Astrocyte (in vitro differentiated cells and primary cell): ENCODE results near the gene LEFTY2. TPM values are rescaled to one million over a fixed set of nuclear protein-coding genes. Genes with fewer than 3 reads are reported as not detected.

Experiments
- DNase-seq: peaks from one replicate; pipeline ENCODE4 v3.0.0-alpha.2; 2010; ENCODE audit warnings: low read depth
- FAIRE-seq: peaks from 2 replicates; lab custom pipeline; 2011; peaks lifted over from hg19 to GRCh38; lab: Jason Lieb, UNC
- H2AFZ ChIP-seq: 2 replicates; pipeline ENCODE4 v1.6.0; 2012; ENCODE audit warnings: low read depth, low read length, inconsistent platforms
- H3K27ac ChIP-seq: 2 replicates; pipeline ENCODE4 v1.5.1; 2011; ENCODE audit warnings: low read depth, low read length, inconsistent platforms
- H3K27me3 ChIP-seq: 2 replicates; pipeline ENCODE4 v1.6.0; 2011; ENCODE audit warnings: low read length, inconsistent platforms; ENCODE audit not compliant: insufficient read depth
- H3K36me3 ChIP-seq: 2 replicates; pipeline ENCODE4 v1.5.1; 2011; ENCODE audit warnings: low read length, inconsistent platforms; ENCODE audit not compliant: insufficient read depth
- H3K4me1 ChIP-seq: 2 replicates; pipeline ENCODE4 v1.5.1; 2011; ENCODE audit warnings: low read length, inconsistent platforms; ENCODE audit not compliant: insufficient read depth
- H3K4me2 ChIP-seq: 2 replicates; pipeline ENCODE4 v1.6.0; 2012; ENCODE audit warnings: low read length, inconsistent platforms
- H3K4me3 ChIP-seq: 2 replicates; pipeline ENCODE4 v1.5.1; 2011; ENCODE audit warnings: low read depth, mild to moderate bottlenecking, low read length, inconsistent platforms; ENCODE audit not compliant: insufficient read depth
- H3K79me2 ChIP-seq: 2 replicates; pipeline ENCODE4 v1.6.0; 2012; ENCODE audit warnings: mild to moderate bottlenecking, low read length, inconsistent platforms; ENCODE audit not compliant: insufficient read depth
- H3K9ac ChIP-seq: 2 replicates; pipeline ENCODE4 v1.6.0; 2012; ENCODE audit warnings: mild to moderate bottlenecking, low read length, inconsistent platforms
- H3K9me3 ChIP-seq: 2 replicates; pipeline ENCODE4 v1.5.1; 2012; ENCODE audit warnings: low read depth, mild to moderate bottlenecking, low read length, inconsistent platforms; ENCODE audit not compliant: insufficient read depth
- H4K20me1 ChIP-seq: 2 replicates; pipeline ENCODE4 v1.6.0; 2012; ENCODE audit warnings: low read length, inconsistent platforms; ENCODE audit not compliant: insufficient read depth
- H3K27ac Mint-ChIP-seq: one replicate; pipeline ENCODE4 v1.8.0; 2021; ENCODE audit warnings: mild to moderate bottlenecking, mixed read lengths; ENCODE audit not compliant: unreplicated experiment
- H3K27me3 Mint-ChIP-seq: one replicate; pipeline ENCODE4 v1.8.0; 2021; ENCODE audit warnings: low read depth, mixed read lengths; ENCODE audit not compliant: unreplicated experiment
- H3K36me3 Mint-ChIP-seq: one replicate; pipeline ENCODE4 v1.8.0; 2021; ENCODE audit warnings: low read depth, mixed read lengths; ENCODE audit not compliant: unreplicated experiment
- H3K4me1 Mint-ChIP-seq: one replicate; pipeline ENCODE4 v1.8.0; 2021; ENCODE audit warnings: low read depth, mixed read lengths; ENCODE audit not compliant: unreplicated experiment
- H3K4me3 Mint-ChIP-seq: one replicate; pipeline ENCODE4 v1.8.0; 2021; ENCODE audit warnings: mild to moderate bottlenecking, moderate library complexity, mixed read lengths; ENCODE audit not compliant: unreplicated experiment
- H3K9me3 Mint-ChIP-seq: one replicate; pipeline ENCODE4 v1.8.0; 2021; ENCODE audit warnings: mild to moderate bottlenecking, mixed read lengths; ENCODE audit not compliant: unreplicated experiment
- CTCF ChIP-seq: IDR thresholded peaks from 2 replicates; pipeline ENCODE4 v1.5.1; 2011; ENCODE audit warnings: low read depth, mild to moderate bottlenecking, inconsistent platforms, low read length, moderate library complexity; ENCODE audit not compliant: insufficient read depth
- EZH2 ChIP-seq: IDR thresholded peaks from 2 replicates; pipeline ENCODE4 v1.6.1; 2012; ENCODE audit warnings: mild to moderate bottlenecking, low read length, inconsistent platforms; ENCODE audit not compliant: insufficient read depth
- total RNA-seq: library from RNA; stranded (reverse); gene quantifications from 2 replicates; pipeline ENCODE4 v1.2.1, GENCODE V29; 2021

Gene LEFTY2
- total RNA-seq, 1 donor from 2014 or later: 7.0 TPM

GRCh38 chr1:225944951-225945350, 3.9 kb upstream of the LEFTY2 start:
- Histone ChIP-seq H3K4me3 (no peak overlapping the region), H3K79me2 (no peaks in the 10 kb centered on the region), H3K36me3 (no peaks in the 10 kb centered on the region), H3K27me3 (peaks cover 17% of the 10 kb centered on the region), H2AFZ (no peak overlapping the region), H3K9me3 (no peaks in the 10 kb centered on the region), H3K27ac (no peak overlapping the region), H3K9ac (no peak overlapping the region), H4K20me1 (no peaks in the 10 kb centered on the region), H3K4me1 (no peaks in the 10 kb centered on the region), H3K4me2 (no peak overlapping the region)
- Mint-ChIP-seq H3K4me1 (peaks cover 10% of the 10 kb centered on the region), H3K36me3 (no peaks in the 10 kb centered on the region), H3K9me3 (peaks cover 1% of the 10 kb centered on the region), H3K27me3 (peaks cover 35% of the 10 kb centered on the region), H3K27ac (no peak overlapping the region), H3K4me3 (no peak overlapping the region)
- FAIRE-seq: no peak
- TF ChIP-seq EZH2 (no peak), CTCF (no peak)
- no peak for DNase-seq

GRCh38 chr1:225944387-225944786, 3.4 kb upstream of the LEFTY2 start:
- H3K4me2 ChIP-seq: no peak overlapping the region
- H3K27ac Mint-ChIP-seq: no peak overlapping the region
- no peak overlapping the region for H3K27ac ChIP-seq
- H3K36me3 ChIP-seq: no peaks in the 10 kb centered on the region
- H3K4me1 Mint-ChIP-seq: peaks cover 10% of the 10 kb centered on the region
- H3K27me3 Mint-ChIP-seq: peaks cover 33% of the 10 kb centered on the region
- no peaks in the 10 kb centered on the region for H4K20me1 ChIP-seq
- H3K79me2 ChIP-seq: no peaks in the 10 kb centered on the region
- H2AFZ ChIP-seq: no peak overlapping the region
- no peak overlapping the region for H3K4me3 Mint-ChIP-seq
- no peak overlapping the region for H3K9ac ChIP-seq
- H3K9me3 ChIP-seq: no peaks in the 10 kb centered on the region
- peaks cover 16% of the 10 kb centered on the region for H3K27me3 ChIP-seq
- H3K36me3 Mint-ChIP-seq: no peaks in the 10 kb centered on the region
- no peaks in the 10 kb centered on the region for H3K4me1 ChIP-seq
- DNase-seq: no peak
- H3K4me3 ChIP-seq: no peak overlapping the region
- no peak for FAIRE-seq
- TF ChIP-seq EZH2 (no peak), CTCF (no peak)
- peaks cover 1% of the 10 kb centered on the region for H3K9me3 Mint-ChIP-seq

GRCh38 chr1:225943582-225943981, 2.6 kb upstream of the LEFTY2 start:
- no peak overlapping the region for H3K9ac ChIP-seq
- peaks cover 10% of the 10 kb centered on the region for H3K4me1 Mint-ChIP-seq
- no peak overlapping the region for H3K4me3 ChIP-seq
- H3K27me3 ChIP-seq: peaks cover 8% of the 10 kb centered on the region
- H3K9me3 Mint-ChIP-seq: peaks cover 1% of the 10 kb centered on the region
- H3K36me3 Mint-ChIP-seq: no peaks in the 10 kb centered on the region
- H3K4me1 ChIP-seq: no peaks in the 10 kb centered on the region
- FAIRE-seq (no peak), DNase-seq (no peak)
- no peaks in the 10 kb centered on the region for H4K20me1 ChIP-seq
- H3K27me3 Mint-ChIP-seq: peaks cover 26% of the 10 kb centered on the region
- H3K9me3 ChIP-seq: no peaks in the 10 kb centered on the region
- H3K4me3 Mint-ChIP-seq: no peak overlapping the region
- H3K36me3 ChIP-seq: no peaks in the 10 kb centered on the region
- no peak overlapping the region for H2AFZ ChIP-seq
- no peak overlapping the region for H3K27ac Mint-ChIP-seq
- no peaks in the 10 kb centered on the region for H3K79me2 ChIP-seq
- H3K27ac ChIP-seq: no peak overlapping the region
- TF ChIP-seq CTCF: no peak
- no peak for TF ChIP-seq EZH2
- H3K4me2 ChIP-seq: no peak overlapping the region
